ENCODE results near the gene APLP2.

The APLP2 gene

GRCh38 chr11:130187096-130187495 lies 117.4 kb downstream of the APLP2 start (continued):
- TF ChIP-seq ZFP30 (CRISPR knock-in tag; IDR thresholded peaks at IDR 0.05), result no peak

- ATAC-seq, result no peak
- TF ChIP-seq ISL1 (CRISPR knock-in tag; IDR thresholded peaks at IDR 0.05) (no peak), POU6F1 (CRISPR knock-in tag; IDR thresholded peaks at IDR 0.05; ENCODE audit: borderline replicate concordance, low read depth) (no peak), ZNF565 (CRISPR knock-in tag; conservative IDR thresholded peaks at IDR 0.05; ENCODE audit: low read depth) (no peak), SNAI2 (CRISPR knock-in tag; IDR thresholded peaks at IDR 0.05) (no peak), TSHZ2 (CRISPR knock-in tag; IDR thresholded peaks at IDR 0.05) (no peak), ARNTL (CRISPR knock-in tag; IDR thresholded peaks at IDR 0.05; ENCODE audit: borderline replicate concordance, low read depth) (no peak), TCF4 (CRISPR knock-in tag; IDR thresholded peaks at IDR 0.05; ENCODE audit: borderline replicate concordance) (no peak), CSDC2 (CRISPR knock-in tag; IDR thresholded peaks at IDR 0.05) (no peak), ZC3H10 (CRISPR knock-in tag; IDR thresholded peaks at IDR 0.05) (no peak), CSRNP3 (CRISPR knock-in tag; IDR thresholded peaks at IDR 0.05) (no peak), PATZ1 (CRISPR knock-in tag; IDR thresholded peaks at IDR 0.05; ENCODE audit: borderline replicate concordance) (no peak), ZNF70 (CRISPR knock-in tag; IDR thresholded peaks at IDR 0.05) (no peak), TOX (CRISPR knock-in tag; IDR thresholded peaks at IDR 0.05; ENCODE audit: borderline replicate concordance) (no peak), GLIS3 (CRISPR knock-in tag; IDR thresholded peaks at IDR 0.05) (no peak), ESRRG (CRISPR knock-in tag; IDR thresholded peaks at IDR 0.05) (no peak), BACH2 (CRISPR knock-in tag; IDR thresholded peaks at IDR 0.05; ENCODE audit: borderline replicate concordance) (no peak), ZFP30 (CRISPR knock-in tag; IDR thresholded peaks at IDR 0.05) (no peak), PPARA (CRISPR knock-in tag; IDR thresholded peaks at IDR 0.05; ENCODE audit: borderline replicate concordance) (no peak)
Observed at GRCh38 chr11:130188047-130188446, 118.4 kb downstream of the APLP2 start.

GRCh38 chr11:130188585-130189347 lies 119.1 kb downstream of the APLP2 start:
- ATAC-seq, result no peak; the same call in 2 of the 3 replicates
- TF ChIP-seq ZNF8 (CRISPR knock-in tag; IDR thresholded peaks at IDR 0.05) (no peak), TSHZ2 (CRISPR knock-in tag; IDR thresholded peaks at IDR 0.05) (no peak), RARB (CRISPR knock-in tag; IDR thresholded peaks at IDR 0.05) (no peak), ZNF70 (CRISPR knock-in tag; IDR thresholded peaks at IDR 0.05) (no peak), TOX (CRISPR knock-in tag; IDR thresholded peaks at IDR 0.05; ENCODE audit: borderline replicate concordance) (no peak), ZFP3 (CRISPR knock-in tag; IDR thresholded peaks at IDR 0.05) (no peak), ZC3H10 (CRISPR knock-in tag; IDR thresholded peaks at IDR 0.05) (no peak), PPARA (CRISPR knock-in tag; IDR thresholded peaks at IDR 0.05; ENCODE audit: borderline replicate concordance) (no peak), CSRNP3 (CRISPR knock-in tag; IDR thresholded peaks at IDR 0.05) (no peak), SNAI2 (CRISPR knock-in tag; IDR thresholded peaks at IDR 0.05) (no peak), ZFP30 (CRISPR knock-in tag; IDR thresholded peaks at IDR 0.05) (no peak), BACH2 (CRISPR knock-in tag; IDR thresholded peaks at IDR 0.05; ENCODE audit: borderline replicate concordance) (no peak), ZNF565 (CRISPR knock-in tag; conservative IDR thresholded peaks at IDR 0.05; ENCODE audit: low read depth) (no peak), GLIS3 (CRISPR knock-in tag; IDR thresholded peaks at IDR 0.05) (no peak), POU6F1 (CRISPR knock-in tag; IDR thresholded peaks at IDR 0.05; ENCODE audit: borderline replicate concordance, low read depth) (no peak), ISL1 (CRISPR knock-in tag; IDR thresholded peaks at IDR 0.05) (no peak), CSDC2 (CRISPR knock-in tag; IDR thresholded peaks at IDR 0.05) (no peak), TCF4 (CRISPR knock-in tag; IDR thresholded peaks at IDR 0.05; ENCODE audit: borderline replicate concordance) (no peak)

Measured in SK-N-SH treated with all-trans-retinoic acid at 6 μM for 48 hours (cell line).